HG02973 (cell line): ENCODE results near the gene FAM9C.

ENCODE experiments used
- ATAC-seq: cut with Tn5 transposase; IDR thresholded peaks from one replicate; pipeline ENCODE4 v1.9.1; 2021; ENCODE audit warnings: moderate library complexity; ENCODE audit not compliant: unreplicated experiment

FAM9C gene

DNA sequence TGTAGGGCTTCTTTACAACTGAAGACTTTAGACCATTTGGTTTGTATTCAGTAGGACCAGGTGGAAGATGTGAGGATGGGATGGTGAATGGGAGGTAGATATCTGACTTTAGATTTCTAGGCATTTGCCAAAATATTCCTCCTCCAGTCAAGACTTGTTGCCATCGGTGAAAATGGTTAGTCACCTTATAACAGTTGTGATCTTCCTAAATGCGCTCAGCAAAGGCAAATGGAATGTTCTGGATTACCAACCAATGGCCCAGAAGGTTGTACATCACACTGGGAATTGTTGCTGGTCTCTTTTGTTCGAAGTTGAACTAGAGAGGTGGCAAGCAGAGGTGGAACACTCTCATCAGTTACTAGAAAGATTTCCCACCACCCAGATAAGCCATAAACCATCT, 35.6 kb downstream of the FAM9C start:
- ATAC-seq, result no peak

DNA sequence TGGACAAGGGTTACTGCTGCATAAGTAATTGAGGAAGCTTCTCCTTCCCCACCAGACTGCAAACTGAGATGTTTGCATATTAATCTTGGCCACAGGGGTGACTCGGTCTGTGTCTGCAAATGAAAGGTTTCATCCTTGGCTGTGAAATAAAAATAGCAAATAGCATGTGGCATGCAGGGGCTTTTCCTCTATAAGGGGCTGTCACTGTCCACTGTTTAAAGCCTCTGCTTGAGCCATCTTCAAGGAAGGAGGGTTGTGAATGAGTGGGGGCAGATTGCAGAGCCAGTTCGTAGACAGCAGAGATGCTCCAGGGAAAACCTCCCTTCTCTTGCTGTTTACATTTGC, 36.3 kb downstream of the FAM9C start:
- ATAC-seq, result no peak

DNA sequence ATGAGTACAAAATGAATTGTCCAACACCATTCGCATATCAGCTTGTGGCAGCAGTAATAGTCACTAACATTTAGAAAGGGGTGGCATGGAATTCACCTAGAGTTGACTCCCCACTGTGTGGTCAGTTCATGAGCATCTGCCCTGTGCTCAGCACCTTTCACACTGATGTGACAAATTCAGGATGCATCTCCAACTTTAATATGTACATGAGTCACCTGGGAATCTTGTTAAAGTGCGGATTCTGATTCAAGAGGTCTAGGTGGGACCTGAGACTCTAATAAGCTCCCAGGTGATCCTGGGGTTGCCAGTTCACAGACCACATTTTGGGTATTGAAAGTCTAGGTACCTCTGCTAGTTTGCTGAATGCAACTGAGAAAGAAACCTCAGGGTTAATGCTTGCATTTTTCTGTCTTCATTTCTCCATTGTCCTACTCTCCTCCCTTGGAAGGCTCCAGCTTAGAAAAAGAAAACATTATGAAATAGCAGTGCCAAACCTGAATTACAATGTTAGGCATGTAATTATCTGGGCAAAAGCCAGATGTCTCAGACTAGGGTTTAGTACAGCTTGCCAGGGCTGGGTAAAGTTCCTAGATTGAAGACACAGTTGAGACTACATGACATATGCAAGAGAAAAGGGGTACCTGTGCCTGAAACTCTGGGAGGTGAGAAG, 36.8 kb downstream of the FAM9C start:
- no peak for ATAC-seq

DNA sequence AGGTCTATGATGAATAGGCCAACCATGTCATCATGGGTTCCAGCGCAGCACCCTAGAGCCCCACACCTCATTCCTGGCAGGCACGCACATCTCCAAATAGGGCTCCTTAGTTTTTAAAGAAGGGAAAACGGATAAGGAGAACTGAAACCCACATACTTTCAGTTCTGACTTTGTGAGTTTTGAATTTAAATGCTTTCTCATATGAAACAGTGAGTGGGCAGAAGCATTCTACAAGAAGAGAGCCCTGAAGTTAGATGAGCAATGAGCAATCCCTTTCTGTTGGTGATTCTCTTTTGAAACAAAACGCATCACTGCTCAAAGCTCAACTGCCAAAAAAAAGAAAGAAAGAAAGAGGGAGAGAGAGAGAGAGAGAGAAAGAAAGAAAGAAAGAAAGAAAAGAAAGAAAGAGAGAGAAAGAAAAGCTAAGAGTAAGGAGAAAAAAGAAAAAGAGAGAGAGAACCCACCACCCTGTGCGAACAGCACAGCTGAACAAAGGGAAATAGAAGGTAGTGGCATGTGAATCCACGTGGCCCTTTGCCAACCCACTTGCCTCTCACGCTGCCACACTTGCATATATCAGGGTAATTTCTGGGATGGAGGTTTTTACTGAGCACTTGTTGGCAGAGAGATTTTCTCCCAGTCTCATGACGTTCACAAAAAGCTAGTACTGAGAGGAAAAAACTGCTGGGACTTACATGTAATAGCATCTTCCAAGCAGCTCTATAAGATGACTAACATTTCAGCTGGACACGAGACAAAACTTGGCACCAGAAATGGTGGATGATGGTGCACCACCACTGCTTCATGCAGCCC, 38.6 kb downstream of the FAM9C start:
- peak; percentile 47 for ATAC-seq

DNA sequence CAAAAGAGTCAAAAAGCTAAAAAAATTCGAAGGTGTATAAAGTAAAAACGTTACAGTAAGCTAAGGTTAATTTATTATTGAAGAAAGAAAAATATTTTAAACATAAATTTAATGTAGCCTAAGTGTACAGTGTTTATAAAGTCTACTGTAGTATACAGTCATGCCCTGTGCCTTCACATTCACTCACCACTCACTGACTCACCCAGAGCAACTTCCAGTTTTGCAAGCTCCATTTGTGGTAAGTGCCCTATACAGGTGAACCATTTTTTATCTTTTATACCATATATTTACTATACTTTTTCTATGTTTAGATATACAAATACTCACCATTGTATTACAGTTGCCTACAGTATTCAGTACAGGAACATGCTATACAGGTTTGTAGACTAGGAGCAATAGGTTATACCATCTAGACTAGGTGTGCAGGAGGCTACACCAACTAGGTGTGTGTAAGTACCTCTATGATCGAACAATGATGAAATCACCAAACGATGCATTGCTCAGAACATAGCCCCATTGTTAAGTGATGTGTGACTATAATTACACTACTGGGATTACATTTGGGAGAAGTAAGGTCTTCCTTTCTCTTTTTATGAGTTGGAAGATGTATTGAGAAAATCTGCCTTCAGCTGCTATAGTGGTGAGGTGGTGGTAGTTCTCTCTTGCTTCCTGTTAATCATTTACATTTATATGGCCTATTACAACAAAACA, 42.3 kb downstream of the FAM9C start:
- ATAC-seq, result no peak

GRCh38 chrX:13001097-13001496, 43.3 kb downstream of the FAM9C start:
- ATAC-seq, result no peak

- no peak for ATAC-seq
Observed at GRCh38 chrX:13000301-13000811, 44.1 kb downstream of the FAM9C start.

DNA sequence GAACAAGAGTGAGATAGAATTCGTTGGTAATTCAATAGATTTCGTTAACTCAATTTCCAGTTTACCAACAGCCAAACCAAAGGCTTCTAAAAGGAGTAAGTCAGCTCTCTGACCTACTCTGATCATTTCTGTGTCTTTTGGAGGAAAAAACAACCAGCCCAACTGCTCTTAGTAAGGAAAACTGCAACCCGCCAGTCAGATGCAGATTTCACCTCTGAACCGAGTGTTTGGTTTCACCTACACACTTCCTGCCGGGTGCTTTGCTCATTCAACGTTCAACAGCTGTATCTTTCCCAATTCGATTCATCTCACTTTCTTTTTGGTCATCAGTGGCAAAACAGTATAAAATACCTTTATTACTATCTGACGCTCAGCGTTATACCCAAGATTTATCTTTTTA, 45.0 kb downstream of the FAM9C start:
- no peak for ATAC-seq

GRCh38 chrX:12997906-12998687, 46.3 kb downstream of the FAM9C start:
- ATAC-seq, result no peak

DNA sequence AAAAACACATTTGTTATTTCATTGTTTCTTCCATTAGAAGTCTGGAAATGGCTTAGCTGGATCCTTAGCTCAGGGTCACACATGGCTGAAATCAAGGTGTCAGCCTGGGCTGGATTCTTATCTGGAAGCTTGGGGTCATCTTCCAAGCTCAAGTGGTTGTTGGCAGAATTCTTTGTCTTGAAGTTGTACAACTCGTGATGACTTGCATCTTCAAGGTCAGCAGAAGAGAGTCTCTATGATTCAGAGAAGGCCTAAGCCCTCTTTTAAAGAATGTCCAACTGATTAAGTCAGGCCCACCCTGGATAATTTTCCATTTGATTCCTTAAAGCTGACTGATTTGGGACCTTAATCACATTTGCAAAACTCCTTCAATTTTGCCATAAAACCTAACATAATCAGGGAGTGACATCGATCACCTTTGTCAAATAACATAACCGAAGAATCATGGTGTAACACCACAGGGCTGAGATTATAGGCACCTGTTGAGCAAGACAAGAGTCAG, 47.4 kb downstream of the FAM9C start:
- ATAC-seq, result no peak

GRCh38 chrX:12994321-12994720, 50.1 kb downstream of the FAM9C start:
- no peak for ATAC-seq

DNA sequence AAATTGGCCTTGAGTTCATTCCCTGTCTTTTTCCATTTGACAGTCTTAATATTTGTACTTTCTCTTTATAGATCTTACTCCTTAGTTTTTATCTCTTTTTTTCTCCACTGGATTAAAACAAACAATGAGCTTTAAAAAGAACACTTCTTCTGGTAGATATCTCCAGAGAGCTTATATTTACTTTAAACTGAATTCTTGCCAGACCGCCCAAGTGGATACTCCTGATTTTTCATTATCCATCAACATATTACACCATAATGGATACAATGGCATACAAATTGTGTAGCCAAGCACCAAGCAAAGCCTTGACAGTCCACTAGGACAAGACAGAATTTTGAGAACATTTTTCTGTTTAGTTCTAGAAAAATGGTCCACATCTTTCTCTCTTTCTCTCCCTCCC, 50.6 kb downstream of the FAM9C start:
- ATAC-seq, result no peak

DNA sequence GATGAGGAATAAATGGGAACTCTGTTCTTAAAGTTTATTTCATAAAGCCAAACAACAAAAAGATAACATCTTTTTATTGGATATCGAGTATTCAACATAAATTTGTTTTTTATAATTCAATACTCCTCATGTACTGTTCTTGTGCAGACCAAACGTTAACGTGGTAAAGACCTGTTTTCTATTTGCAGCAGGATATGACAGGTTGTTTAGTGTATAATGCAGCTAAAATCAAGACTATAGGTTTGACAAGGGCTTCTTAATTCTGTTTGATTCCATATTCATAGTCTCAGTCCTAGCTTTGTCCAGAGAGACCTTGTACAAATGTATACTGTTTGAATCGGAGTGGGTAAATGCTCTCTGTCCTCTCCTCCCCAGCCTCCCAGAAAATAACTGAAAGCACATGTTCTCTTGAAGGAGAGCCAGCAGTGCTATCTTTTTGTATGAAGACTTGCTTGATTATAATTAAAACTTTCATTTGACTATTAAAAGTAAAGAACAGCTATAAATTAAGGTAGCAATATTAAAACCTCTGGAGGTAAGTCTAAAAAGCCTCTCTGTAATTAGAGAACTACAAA, 51.8 kb downstream of the FAM9C start:
- ATAC-seq, result no peak

GRCh38 chrX:12991575-12991974, 52.8 kb downstream of the FAM9C start:
- ATAC-seq, result no peak

DNA sequence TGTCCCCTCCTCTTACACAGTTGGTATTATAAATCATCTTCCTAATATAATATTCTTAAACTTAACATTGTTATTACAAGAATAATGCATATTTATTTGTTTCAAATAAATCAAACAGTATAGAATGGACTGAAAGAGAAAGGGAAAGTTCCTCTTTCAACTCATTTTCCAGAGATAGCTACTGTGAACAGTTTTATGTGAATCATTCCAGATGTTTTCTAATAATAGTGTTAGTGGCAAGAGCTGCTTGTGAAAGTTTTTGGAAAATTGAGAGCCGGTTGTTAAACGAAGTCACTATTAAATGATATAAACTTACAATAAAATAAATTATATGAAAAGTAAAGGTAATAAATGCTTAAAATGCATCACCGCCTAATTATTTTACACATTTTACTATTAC, 55.0 kb downstream of the FAM9C start:
- ATAC-seq, result no peak

GRCh38 chrX:12988797-12989196, 55.6 kb downstream of the FAM9C start:
- no peak for ATAC-seq

GRCh38 chrX:12987900-12988594, 56.4 kb downstream of the FAM9C start:
- no peak for ATAC-seq

DNA sequence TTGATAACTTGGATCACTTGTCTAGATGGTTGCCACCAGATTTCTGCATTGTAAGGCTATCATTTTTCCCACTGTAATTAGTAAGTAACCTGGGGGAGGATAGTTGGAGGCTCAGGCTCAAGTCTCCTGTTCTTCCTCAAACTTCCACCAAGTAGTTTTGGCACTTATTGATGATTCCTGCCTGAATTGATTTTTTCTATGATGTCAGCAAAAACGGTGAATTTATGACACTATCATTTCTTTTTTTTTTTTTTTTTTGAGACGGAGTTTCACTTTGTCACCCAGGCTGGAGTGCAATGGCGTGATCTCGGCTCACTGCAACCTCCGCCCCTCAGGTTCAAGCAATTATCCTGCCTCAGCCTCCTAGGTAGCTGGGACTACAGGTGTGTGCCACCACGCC, 57.1 kb downstream of the FAM9C start:
- ATAC-seq, result no peak

- ATAC-seq, result no peak
Observed at GRCh38 chrX:12986886-12987285, 57.5 kb downstream of the FAM9C start.
